DMS79 (cell line): Measurements from ENCODE around the gene GSTA3.
"Not testable (repeated sequence)": the region's sequence is repeated elsewhere in the genome, so short reads cannot be mapped to it uniquely, and the experiment has no call there.

Source experiments
- DNase-seq: peaks from one replicate; lab custom pipeline; 2025; lab: John Stamatoyannopoulos, UW

GSTA3 gene

DNA sequence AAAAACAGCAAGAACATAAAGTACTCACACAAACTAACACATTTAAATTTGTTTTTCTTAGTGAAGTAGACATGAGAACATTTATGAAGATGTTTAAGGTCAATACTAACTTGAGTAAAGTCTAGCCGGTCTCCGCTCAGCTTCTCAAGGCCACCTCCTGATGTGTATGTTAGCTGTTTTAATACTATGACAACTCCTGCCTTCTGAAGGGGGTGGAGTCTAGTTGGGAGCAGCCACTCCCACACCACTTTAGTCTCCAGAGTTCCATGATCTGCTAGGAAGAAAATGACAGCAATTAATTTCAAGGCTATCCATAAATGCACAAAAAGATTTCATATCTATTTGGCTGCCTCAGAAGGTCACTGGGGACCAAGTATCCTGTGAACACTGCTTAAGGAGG, at the start of gene GSTA3:
TSS of gene GSTA3 (minus strand) at position 168 of the 400 bp plus-strand sequence. CDS start 3,864 bp downstream, outside the sequence.
- DNase-seq = no peak

DNA sequence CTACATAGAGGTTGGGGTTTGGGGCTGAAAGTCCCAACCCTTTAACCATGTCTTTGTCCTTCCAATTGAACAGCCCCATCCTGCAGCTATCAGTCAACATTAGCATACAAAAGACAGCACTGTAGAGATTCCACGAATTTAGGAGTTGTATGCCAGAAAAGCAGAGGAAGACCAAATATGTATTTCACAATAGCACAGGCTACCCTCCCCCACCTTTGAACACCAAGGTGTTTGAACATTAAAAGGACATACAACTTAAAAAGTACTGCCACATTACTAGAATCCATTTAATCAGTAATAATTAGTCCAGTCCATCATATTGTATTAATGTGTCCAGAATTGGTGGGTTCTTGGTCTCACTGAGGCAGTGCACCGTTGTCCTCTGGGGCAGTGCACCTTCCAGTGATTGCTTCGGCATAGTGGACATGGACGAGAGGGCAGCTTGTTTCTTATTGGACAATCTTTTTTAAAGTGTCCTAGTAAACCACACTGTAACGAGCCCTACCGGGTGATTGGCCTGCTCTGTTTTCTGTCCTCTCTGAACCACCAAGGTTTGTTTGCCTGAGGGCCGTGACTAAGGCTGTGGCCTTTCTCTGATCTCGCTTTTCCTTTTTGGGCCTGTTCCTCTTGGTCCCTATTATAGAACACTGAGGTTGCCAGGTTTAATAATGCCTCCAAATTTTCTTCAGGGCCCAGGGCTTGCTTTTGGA, 49.2 kb upstream of the GSTA3 start:
- DNase-seq = no peak

DNA sequence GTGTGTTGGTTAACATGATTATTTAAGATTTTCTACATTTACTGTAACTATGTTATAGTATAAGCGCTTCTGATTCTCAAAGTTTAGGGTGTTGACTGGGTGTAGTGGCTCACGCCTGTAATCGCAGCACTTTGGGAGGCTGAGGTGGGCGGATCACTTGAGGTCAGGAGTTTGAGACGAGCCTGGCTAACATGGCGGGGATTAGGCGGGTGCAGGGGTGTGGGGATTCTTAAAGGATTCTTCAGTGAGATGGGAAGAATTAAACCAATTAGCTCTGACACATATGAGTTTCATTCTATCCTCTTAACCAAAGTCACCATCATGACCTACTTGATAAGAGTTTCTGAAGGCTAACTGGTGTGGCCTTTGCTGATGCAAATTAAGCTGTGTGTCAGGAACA, 46.4 kb upstream of the GSTA3 start:
- no peak for DNase-seq

DNA sequence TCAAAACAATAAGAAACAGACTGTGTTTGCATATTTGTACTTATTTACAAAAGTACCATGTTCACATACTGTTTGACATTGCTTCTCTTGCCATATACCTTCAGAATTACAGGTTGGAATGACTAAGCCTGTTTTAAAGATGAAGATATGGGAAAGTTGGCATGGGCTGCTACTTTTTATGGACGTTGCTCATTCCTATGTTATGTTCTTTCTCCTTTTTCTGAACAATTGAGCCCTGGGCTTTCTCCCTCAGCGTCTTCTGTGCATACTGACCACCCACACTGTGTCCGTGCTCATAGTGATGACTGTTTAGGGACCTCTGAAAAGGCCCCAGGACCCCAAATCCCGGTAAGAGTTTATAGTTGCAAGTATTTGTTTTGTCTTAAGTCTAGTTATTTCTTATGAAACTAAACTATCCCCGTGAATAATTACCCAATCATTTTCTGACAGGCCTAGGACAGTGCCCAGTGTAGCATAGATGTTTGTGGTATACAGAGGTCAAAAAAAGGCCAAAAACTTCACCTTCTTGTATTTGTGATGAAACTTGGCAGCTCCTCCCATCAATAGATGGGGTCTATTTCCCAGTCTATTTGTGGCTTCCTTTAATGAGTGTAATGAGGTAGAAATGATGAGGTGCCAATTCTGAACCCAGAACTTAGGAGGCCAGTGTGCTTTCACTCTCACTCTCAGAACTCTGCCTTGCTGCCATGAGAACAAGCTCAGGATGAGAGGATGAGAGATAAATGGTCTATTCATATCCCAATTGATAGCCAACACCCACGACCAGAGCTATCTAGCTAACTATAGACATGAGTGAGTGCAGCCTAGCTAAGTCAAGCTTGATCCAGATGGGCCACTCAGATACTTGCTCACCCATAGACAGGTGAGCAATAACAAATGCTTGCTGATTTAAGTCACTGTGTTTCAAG, 44.7 kb upstream of the GSTA3 start:
- DNase-seq = no peak

DNA sequence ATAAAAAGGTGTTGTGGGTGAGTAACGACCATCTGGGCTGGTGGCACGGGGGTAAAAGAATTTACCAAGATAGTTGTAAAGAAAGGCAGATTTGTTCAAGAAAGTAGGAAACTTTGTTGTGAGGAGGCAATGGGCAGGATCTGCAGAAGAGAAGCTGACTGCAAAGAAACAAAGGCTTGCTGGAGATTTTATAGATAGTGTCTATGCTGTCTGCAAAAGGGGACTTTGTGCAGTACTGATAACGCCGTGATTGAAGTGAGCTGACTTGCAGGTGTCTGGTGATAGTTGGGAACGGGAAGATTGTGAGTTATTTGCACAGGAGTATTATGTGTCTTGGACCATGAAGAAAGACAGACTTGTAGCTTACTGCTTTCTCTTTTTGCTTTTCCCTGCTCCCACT, 36.8 kb upstream of the GSTA3 start:
- DNase-seq = no peak

DNA sequence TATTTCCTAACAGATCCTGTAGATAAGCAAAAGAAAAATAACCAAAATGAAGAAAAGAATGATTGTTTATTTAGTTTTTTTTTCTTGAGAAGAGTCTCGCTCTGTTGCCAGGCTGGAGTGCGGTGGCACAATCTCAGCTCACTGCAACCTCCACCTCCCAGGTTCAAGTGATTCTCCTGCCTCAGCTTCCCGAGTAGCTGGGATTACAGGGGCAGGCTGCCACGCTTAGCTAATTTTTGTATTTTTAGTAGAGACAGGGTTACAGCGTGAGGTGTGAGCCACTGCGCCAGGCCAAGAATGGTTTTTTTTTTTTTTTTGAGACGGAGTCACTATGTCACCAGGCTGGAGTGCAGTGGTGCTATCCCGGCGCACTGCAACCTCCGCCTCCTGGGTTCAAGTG, 33.3 kb upstream of the GSTA3 start:
- not testable (repeated sequence) for DNase-seq

DNA sequence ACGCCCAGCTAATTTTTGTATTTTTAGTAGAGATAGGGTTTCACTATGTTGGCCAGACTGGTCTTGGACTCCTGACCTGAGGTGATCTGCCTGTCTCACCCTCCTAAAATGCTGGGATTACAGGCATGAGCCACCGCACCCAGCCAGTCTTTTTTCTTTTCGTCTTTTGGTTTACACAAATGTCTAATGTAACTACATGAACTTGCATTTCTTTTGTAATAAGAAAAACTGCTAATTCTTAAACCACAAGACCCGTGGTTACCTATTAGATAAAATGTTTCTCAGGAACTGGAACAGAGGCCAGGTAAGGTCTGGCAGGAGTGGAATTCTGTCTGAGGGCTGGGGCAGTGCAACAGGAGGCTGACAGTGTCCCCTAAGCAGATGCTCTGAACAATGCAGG, 32.7 kb upstream of the GSTA3 start:
- no peak for DNase-seq

DNA sequence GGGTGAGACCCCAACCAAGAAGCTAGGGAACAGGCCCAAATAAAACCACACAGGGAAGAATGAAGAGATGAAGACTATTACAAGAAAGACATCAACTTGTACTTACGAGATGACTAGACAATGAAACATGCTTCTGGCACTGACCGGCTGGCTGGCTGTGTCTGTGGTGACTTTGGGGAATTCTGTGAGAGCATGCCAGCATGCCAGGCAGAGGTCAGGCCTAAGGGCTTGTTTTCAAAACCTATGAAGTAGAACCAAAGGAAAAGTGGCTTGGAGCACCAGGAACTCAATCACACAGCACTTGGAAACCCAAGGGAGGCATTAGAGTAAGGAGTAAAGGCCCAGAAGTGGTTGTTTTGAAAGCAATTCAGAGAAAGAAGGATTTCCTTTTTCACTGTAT, 28.4 kb upstream of the GSTA3 start:
- peak; percentile 48 for DNase-seq

DNA sequence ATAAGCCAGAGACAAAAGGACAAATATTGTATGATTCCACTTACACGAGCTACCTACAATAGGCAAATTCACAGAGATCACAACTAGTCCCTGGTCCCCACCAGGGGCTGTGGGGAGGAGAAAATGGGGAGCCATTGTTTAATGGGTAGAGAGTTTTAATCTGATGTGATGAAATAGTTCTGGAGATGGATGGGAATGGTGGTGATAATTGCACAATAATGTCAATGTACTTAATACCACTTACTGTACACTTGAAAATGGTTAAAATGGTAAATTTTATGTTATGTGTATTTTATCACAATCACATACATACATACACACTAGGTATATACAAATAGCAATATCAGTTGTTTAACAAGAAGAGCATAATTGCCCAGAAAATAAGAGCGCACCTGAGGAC, 24.3 kb upstream of the GSTA3 start:
- DNase-seq = no peak

DNA sequence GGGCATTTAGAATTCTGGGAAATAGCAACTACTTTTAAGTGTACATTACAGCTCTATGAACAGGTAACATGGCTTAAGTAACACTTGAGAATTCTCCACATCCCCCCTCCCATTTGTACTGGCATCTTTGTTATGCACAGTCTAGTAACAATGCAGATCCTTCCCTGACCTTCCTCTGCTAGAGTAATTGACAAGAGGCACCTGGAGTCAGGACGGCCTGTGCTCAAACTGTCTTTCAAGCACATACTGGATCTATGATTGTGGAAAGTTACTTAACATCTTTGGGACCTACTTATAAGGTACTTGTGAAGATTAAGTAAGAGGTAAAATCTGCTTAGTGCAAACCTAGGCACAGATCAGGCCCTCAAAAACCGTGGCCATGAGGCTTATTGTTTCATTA, 21.9 kb upstream of the GSTA3 start:
- peak; percentile 50 for DNase-seq

DNA sequence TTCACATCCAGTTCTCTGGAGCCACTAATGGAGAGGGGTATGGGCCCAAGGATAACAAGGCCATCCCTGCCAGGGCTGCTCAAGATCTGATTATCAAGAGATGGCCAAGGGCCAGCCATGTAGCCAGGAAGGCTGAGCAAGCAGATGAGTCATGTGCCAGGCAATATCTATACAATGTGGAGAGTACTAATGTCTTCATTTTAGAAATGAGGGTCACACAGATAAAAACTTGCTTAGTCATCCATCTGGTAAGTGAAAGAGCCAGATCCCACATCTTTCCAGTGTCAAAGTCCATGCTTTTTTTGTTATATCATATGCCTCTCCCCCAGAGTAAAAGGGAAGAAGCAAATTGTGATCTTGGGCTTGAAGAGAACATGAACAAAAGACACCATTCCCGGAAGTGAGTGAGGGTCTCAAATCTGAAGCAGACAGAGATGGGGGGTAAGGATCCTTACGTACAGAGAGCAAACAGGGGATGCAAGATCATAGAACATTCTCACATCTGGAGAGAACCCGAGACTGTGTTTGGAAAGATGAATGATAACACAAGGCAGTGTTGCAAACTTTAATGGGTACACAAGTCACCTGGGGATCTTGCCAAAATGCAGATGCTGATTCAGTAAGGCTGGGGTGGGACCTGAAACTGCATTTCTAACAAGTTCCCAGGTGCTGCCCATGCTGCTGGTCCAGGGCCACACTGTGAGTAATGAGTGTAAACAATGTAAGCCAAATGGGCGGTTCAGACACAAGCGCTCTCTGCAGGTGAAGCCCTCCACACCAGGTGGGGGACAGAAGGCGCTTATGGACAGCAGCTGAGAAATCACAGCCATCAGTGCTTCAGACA, 20.0 kb upstream of the GSTA3 start:
- DNase-seq = no peak

DNA sequence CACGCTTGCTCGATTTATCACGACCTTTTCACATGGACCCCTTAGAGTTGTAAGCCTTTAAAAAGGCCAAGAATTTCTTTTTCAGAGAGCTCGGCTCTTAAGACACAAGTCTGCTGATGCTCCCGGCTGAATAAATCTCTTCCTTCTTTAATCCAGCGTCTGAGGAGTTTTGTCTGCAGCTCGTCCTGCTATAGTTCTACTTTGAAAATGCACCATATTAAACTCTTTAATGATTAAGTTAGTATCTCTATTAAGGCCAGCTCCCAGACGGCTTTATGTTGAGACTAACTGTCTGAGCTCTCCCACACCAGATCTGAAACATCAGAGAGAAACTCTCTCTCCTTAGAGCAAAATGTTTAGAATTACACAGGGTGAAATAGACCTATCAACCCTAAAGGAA, 18.0 kb upstream of the GSTA3 start:
- no peak for DNase-seq

DNA sequence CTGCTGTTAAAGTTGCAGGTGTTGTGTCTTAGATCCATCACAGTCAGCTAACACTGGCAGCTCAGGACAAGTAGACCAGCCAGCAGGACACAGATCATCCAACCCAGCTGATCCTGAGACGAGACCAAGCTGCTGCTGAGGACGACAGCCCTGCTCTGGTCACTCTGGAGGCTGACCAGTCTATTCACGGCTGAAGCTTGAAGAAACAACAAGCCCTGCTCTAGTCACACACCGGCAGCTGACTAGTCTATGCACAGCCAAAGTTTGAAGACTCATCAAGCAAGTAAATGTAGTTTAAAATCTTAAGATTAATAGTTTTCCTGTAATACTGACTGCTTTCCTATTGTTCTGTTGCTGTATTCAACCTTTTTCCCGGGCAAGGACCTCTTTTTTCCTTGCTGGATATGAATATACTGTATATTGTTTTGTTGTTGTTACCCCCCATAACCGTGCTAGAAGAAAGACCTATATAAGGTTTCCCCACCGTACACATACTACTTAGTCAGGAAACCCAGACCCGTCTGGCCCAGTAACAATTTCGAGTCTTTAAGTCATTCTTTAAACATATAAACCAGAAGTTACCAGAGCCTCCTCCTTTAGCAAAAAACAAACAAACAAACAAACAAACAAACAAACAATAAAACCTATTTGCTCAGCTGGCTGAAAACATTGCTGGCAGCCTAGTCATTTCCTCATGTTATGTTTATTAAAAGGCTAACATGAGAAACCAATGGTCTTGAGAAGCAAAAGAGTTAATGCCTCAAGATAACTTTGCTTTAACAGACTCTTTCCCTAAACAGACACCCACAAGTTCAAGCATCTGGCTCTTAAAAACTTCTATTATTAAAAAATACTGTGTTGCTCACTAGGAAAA, 16.7 kb upstream of the GSTA3 start:
- DNase-seq = no peak

DNA sequence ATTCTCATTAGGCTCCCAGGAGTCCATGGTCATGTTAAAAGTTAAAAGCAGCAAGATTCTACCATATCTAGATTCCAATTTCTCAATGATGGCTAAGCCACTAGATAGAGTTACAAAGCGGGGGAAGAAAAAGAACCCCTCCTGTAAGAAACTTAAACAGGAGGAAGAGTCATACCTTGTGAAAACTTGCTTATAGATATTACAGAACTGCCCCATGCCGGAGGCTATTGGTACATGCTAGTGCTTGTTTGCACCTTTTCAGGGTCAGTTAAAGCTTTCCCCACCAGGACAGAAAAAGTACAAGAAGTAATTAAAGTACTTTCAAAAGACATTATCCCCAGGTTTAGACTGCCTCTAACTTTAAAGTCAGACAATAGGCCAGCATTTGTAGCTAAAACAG, 15.5 kb upstream of the GSTA3 start:
- DNase-seq = no peak

DNA sequence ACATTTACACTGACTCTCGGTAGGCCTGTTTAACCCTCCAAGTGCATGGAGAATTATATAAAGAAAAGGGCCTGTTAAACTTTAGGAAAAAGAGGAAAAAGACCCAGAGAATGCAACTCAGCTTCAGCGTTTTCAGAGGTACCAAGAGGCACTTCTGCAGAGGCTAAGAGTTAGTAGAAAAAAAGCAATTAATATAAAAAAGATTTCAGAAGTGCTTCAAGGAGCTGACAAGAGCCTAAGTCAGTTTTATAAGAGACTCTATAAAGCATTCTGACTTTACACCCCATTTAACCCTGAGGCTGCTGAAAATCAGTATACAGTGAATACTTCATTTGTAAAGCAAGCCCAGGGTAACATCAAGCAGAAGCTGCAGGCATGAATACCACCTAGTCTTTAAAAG, 14.2 kb upstream of the GSTA3 start:
- peak; percentile 70 for DNase-seq

DNA sequence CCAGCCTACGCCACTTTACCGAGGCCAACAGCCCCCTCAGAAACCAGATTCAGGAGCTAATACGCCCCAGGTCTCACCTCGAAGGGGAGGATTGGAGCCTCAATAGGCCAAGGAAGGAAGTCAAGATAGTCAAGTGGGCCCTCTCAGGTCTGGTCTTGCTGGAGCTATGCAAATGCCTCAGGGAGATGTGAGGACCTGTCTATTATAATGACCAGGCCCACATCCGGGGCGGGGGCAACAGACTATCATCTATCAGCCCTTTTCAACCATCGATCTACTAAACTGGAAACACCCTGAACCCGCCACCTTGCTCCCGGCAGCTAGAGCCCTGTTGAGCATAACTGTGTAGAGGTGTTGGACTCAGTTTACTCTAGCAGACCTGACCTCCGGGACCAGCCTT, 12.7 kb upstream of the GSTA3 start:
- no peak for DNase-seq

DNA sequence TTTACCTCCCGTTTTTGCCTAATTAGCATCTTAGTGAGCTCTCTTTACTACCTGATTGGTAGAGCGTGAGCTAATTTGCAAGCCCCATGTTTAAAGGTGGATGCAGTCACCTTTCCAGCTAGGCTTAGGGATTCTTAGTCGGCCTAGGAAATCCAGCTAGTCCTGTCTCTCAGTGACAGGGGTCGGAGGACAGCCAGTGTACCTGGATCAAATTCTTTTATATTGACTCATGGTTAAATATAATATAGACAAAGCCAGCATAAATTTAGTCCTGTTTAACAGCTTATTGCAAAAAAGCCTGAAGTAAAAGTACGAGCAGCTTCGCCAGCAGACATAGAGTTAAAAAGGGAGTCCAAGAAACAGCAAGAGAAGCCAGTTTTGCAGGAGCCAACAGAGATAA, 12.2 kb upstream of the GSTA3 start:
- no peak for DNase-seq

DNA sequence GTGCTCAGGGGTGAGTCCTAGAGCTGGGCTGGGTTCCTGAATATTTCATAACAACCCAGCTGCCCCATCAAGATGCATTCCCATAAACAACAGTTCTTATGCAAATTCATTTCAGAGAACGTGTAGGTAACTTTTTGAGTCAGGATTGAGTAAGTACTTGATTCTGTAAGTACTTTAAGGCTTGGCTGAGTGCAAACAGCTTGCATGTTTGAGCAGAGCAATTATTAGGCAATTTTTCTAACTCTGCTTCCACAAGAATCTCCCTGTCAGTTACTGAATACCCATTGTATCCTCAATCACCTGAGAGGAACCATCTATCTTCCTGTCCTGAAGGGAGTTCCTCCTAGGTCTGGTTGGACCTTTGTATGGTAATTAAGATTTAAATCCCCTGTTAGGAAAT, 10.0 kb upstream of the GSTA3 start:
- not testable (repeated sequence) for DNase-seq

DNA sequence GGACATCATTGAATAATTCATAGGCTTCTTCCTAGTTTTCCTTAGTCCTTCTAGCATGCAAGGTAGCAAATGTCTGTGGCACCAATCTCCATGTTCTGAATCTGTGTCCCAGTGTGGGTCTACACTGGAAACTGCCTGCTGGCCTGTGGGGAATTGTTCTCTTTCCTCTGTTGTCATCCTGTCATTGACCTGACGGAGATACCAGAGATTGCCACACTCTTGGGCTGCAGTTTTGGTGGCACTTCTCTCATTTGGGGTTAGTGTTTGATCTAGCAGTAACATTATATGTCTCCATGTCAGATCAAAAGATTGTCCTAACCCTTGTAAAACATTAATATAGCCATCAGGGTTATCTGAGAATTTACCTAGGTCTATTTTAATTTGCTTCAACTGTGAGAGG, 9.3 kb upstream of the GSTA3 start:
- not testable (repeated sequence) for DNase-seq

DNA sequence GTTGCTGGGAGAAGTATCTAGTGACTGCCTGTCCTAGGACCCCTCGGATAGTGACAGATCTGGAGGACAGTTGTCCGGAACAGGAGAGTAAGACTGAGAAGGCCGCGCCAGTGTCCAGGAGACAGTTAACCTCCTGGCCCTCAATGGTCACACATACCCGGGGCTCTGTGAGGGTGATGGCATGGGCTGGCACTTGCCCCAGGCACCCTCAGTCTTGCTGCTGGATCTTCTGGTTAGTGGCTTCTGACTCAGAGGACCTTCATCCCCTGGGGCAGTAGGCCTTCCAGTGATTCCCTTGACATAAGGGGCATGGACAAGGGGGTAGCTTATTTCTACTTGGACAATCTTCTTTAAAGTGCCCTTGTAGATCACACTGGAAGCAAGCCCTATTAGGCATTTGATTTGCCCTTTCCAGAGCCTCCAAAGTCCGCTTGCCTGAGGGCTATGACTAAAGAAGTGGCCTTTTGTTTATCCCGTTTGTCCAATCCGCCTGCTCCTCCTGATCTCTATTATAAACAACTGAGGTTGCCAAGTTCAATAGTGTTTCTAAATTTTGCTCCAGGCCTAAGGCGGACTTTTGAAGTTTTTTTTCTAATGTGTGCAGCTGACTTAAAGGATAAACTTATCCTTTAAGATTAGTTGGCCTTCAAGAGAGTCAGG, 8.7 kb upstream of the GSTA3 start:
- DNase-seq = not testable (repeated sequence)

DNA sequence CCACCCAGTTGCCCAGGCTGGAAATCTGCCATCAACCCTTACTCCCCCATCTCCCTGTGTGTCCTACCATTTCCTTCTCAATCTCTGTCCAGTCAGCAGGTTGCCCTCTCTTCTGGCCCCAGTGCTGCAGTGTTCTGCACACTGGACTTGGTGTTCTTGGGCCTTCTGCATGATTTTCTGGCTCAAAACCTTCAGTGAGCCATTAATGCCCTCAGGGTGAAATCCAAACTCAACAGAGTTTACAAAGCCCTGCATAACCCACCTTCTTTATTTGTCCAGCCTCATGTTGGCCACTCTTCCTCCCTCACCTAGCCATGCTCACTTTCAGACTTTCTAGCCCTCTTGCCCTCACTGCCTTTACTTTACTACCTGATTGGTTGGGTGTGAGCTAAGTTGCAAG, 5.0 kb upstream of the GSTA3 start:
- DNase-seq = no peak
